GM18868 (cell line): ENCODE measurements around the gene MRGPRE.

Source experiments
- ATAC-seq: cut with Tn5 transposase; IDR thresholded peaks from one replicate; pipeline ENCODE4 v1.9.1; 2021; ENCODE audit warnings: mild to moderate bottlenecking, moderate library complexity; ENCODE audit not compliant: unreplicated experiment

MRGPRE gene

DNA sequence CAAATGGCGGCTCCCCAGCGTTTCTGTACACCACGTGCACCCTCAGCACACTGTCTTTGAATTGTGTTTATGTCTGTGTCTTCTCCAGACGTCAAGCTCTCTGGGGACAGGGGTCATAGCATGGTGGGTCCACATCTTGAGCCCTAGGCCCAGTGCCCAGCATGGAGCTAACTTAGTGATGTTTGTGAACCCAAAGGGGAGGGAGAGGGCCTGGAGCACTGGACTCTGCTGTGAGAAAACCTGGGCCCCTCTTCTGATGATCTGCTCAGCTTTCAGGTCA is 17.9 kb downstream of the MRGPRE start:
- ATAC-seq: no peak

DNA sequence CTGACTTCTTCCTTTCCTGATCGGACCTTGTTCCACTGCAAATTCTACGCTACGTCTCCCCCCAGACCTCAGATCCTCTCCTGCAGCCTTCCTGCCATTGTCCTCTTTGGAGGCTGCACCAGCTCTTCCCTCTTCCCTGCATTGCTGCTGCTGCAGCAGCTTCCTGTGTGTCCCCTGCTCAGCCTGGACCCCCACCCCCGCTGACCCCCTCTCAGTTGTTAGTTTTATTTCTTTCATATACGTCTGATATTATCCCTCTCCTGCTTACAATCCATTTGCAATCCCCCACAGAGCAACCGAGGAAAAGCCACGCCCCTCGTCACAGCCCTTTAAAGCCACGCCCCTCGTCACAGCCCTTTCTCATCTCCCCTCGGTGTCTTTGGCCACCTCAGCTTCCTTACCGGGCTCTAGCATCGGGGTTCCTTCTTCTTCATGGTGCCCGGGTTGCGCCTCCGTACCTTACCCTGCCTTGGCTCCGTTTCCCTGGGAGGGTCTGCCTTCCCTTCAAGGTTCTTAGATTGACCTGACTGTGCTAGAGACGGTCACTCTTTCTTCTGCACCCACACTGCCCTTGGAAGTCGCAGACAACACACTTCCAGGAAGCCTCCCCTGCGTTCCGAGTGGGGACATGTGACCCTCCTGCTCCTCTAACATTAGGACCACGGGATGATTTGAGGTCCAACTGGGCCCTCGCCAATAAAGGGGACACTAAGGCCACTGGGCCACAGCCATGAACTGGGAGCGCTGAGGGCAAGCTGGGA is 18.4 kb downstream of the MRGPRE start:
- ATAC-seq: no peak

DNA sequence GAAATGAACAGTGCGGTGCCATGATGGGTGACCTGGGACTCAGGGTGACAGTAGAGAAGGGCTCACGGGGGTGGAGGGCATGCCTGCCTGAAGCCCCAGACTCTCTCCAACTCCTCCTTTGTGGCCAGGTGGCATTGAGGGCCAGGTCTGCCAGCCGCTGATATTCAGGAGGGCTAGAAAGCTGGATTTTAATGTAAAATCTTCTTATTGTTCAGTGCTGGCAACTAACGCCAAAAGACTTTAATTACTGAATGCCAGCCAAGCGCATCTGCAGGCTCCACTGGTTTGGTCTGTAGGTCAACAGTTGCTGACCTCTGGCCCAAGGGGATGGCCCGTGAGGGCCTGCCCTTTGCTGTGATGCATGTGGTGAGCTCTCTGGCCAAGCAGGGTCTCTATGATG is 23.9 kb downstream of the MRGPRE start:
- no peak for ATAC-seq

DNA sequence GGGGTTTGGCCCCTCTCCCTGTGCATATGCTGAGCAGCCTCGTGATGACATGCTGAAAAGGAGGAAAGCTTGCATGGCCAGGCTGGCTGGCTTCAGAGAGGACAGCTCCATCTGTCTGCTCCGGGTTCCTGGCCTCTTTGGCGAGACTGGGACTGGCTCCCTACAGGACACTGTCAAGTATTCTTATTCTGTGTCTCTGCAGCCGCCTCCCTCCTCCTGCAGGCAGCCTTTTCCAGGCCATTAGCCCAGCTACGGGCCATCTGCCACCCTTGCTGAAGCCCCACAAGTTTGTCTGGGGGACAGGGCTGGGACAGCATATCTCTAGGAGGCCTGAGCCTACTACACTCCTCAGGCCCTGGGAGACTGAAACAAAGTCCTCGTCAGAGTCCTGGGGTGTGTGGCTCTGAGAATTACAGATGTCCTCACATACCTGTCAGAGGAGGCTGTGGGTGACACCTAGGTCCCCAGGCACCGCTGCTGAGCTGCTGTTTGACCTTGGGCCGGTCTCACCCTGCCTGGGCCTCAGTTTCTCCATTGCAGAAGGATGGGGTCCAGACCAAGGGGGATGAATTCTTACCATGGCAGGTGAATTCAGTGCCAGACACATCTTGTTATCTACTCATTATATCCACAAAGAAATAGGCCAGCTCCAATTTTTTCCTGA is 24.6 kb downstream of the MRGPRE start:
- no peak for ATAC-seq

DNA sequence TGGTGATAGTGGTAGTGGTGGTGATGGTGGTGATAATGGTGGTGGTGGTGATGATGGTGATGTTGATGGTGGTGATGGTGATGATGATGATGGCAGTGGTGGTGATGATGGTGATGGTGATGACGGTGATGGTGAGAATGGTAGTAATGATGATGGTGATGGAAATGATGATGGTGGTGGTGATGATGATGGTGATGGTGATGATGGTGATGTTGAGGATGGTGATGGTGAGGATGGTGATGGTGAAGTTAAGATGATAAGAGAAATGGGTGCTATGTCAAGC is 25.4 kb downstream of the MRGPRE start:
- ATAC-seq: no peak

DNA sequence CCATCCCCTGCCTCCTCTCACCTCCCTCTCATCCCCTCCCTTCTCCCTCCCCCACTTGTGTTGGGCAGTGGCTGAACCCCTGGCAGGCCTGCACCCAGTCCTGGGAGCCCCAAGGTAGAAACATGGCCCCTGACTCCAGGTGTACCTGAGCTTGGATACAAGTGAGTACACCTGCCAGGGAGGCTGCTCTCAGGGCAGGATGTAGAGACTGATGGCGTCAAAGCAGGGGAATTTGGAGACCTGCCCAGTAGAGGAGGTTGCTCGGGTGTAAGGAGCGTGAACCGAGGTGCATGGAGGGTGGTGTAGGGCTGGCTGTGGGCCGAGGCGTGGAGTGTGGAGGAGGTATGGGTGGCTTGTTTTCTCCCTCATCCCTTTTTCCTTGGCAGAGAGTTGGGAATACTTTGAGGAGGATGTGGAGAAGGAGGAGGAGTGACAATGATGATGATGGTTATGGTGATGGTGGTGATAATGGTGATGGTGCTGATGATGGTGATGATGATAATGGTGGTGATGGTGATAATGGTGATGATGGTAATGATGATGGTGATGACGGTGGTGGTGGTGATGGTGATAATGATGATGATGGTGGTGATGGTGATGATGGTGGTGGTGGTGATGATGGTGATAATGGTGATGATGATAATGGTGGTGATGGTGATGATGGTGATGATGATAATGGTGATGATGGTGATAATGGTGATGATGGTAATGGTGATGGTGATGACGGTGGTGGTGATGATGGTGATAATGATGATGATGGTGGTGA is 25.9 kb downstream of the MRGPRE start:
- no peak for ATAC-seq

DNA sequence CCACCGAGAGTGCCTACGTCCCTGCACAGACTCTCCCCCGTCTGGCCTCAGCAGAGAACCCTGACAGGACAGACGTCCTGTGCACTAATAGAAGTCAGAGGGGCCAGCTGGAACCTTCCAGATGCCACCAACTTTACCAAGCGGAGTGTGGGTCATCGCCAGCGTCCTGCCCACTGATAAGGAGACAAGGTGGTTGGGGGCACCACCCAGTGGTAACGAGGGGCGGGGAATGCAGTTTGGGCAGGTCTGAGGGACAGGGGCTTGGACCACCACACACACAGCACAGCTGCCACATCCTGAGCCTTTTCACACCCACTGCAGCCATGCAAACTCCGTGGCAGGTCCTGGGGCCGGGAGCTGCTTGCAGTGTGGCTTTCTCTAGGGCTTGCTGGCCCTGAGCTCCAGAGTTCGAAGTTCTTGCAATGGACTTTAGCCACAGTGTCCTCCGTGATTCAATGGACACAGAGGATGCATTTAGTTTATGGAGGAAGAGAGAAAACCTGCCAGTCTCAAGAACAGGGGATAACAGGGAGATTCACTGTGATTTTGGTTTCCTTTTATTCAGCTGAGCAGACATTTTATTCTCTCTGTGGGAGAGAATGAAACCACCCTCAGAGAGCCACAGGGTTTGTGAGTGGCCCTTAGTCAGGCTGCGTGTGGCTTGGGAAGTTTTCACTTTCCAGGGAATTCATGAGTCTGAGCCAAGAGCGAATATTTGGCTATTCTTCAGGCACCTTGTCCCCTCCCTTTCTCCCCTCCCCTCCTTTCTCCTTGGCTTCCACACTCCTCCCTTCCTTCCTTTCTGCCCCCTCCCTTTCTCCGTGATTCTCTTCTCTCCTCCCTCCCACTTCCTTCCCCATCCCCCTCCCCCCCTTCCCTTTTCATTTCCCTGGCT is 26.7 kb downstream of the MRGPRE start:
- ATAC-seq: no peak

DNA sequence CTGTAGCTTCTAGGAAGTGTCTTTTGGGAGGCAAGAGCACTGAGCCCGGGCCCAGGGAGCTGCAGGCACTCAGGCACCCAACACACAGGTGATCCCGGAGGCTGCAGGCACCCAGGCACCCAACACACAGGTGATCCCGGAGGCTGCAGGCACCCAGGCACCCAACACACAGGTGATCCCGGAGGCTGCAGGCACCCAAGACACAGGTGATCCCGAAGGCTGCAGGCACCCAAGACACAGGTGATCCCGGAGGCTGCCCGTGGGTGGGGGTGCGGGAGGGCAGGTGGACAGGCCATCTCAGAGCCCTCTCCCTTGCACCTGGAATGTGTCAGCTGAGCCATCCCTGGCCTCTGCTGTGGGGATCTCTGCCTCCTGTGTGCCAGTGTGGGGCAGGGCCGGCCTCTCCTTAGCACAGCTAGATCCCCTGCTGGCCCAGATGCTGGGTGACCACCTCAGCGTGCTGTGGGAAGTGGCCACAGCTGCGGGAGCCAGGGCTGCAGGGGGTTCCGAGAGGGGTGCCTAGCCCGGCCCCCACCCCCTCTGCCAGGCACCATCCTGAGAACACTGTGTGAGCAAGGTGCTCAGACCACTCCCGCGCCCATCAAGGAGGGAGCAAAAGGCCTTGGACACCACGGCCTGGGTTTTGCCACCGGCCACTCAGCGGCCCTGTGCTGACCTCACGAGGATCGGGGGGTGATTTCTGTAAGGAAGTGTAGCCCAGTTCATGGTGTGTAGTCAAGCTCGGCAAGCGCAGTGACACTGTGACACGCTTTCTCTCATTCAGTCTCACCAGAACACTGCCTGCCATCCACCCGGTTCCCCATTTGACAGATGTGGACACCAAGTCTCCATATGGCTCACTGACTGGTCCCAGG is 27.8 kb downstream of the MRGPRE start:
- ATAC-seq: no peak

DNA sequence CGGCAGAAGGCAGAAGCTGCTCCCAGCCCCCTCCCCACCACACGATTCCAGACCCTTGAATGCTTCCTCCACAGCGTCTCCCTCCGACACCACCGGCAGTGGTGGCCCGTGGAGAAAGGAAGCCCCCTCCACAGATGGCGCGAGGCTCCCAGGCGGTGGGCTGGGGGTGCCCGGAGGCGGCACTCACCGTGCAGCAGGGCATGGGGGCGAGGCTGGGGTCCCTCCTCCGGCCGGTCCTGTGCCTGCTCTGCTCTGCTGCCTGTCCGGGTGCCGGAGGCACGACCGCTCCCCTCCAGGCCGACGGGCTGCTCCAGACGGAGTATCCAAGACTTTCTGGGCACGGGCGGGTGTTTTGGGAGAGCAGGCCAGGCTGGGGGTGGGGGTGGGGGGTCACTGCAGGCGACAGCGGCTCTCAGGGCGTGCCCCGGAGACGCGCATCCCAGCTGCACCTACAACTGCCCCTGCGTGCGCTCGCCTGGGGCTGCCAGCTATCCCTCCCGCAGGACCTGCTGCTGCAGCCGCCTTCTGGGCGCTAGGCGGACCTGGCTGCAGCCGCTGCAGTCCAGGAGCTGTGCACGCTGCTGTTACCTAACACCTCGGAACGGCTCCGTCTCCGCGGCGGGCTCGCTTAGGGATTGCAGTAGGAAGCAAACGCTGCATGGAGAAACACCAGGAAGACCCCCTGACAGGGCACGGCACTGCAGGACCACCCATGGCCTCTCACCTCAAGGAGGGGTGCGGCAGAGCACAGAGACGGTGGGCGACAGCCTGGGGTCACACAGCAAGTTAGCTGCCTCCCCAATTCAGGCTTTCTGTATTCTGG is 28.8 kb downstream of the MRGPRE start:
- no peak for ATAC-seq

DNA sequence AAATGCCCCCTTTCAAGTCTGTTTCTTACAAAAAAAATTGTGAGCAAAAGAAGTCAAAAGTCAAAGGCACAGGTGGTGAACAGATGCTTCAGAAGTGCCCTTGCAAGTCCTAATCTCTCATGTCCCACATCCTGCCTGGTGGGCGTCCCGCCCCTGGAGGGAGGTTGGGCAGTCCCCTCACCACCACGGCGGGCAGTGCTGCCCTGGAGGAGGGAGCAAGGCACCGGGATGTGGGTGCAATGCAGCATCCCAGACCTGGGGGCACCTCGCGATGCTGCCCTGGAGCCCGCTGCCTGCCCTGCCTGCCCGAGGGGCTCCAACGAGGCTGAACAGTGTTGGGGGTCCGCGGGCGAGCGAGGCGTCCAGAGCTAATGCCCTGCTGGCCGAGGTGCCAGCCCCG is 29.5 kb downstream of the MRGPRE start:
- ATAC-seq: no peak

DNA sequence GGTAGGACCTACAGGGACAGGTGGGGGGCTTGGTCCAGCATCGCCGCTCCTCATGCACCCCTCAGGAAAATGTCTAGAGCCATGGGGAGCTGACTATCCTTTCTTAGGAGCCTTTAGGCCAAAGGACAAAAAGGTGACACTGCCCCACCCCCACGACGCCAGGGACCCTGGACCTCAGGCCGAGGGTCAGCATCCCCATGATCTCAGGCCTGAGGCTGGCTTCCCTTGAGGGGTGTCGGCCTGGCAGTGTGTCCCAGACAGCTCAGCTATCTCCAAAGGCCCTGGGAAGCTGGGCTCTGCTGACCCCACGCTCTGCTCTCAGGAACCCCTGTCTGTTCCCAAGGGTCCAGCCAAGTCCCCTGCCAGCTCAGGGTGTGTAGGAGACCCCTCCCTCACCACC is 29.9 kb downstream of the MRGPRE start:
- ATAC-seq: no peak

DNA sequence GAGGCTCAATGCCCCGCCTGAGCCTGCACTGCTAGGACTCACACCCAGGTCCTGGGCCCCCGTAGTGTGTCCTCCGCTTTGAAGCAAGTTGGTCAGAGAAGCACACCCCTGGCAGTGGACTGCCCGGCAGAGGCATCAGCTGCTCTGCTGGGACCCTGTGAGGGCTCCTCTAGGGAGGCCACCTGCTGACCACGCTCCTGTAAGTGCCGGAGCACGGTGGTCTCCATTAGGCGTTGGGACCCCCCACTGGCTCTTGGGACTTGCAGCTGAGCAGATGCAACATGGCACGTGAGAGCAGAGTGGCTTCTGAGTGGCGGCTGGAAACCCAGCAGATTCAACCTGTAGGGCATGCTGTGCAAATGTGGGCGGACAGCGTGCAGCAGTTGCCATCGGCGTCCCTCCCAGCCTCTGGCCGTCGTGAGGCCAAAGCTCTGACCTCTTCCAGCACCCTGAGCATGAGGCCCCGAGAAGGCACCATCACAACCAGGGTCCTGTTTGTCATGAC is 30.5 kb downstream of the MRGPRE start:
- no peak for ATAC-seq

DNA sequence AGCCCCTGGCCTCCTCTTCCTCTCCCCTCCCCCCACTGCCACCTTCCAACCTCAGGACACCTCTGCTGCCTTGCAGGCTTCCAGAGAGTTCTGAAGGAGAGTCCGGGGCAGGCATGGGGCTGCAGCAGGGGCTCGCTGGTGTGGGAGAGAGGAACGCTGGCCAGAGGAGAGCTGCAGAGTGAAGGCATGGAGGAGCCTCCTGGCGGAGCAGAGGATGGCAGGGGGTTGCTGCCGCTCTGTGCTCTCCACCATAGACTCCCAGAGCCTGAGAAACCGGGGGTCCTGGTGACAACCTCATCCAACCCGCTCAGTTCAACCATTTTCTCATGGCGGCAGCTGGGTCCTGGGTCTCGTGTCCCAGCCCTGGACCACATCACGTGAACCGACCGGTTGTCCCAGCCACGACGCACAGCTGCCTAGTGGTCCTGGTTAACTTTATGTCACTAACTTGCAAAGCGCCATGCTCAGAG is 31.1 kb downstream of the MRGPRE start:
- ATAC-seq: no peak

DNA sequence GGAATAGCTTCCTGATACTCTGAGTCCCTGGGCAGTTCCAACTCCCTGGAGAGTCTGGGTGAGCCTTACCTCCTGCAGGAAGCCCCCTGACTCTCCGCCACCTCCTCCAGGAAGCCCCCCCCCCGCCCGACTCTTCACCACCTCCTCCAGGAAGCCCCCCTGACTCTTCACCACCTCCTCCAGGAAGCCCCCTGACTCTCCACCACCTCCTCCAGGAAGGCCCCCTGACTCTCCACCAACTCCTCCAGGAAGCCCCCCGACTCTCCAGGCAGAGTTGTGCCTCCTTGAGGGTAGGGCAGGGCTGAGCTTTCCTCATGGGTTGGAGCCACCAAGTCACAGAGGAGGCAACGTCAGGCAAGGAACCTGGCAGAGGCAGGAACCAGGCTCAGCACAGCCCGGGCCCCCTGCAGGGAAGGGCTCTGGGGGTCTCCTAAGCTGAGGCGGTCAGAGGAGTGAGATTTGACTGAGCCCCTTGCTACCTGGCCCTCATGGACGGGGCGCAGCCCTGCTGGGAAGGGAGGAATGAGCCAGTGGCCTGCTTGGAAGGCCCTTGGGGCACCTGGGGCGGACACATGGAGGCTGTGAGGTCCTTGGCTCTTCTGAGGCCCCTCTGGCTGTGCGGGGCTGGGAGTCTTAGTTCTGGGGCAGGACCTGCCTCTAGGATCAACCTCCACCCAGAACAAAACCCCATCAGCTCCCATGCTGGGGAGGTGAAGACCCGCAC is 31.7 kb downstream of the MRGPRE start:
- ATAC-seq: no peak

DNA sequence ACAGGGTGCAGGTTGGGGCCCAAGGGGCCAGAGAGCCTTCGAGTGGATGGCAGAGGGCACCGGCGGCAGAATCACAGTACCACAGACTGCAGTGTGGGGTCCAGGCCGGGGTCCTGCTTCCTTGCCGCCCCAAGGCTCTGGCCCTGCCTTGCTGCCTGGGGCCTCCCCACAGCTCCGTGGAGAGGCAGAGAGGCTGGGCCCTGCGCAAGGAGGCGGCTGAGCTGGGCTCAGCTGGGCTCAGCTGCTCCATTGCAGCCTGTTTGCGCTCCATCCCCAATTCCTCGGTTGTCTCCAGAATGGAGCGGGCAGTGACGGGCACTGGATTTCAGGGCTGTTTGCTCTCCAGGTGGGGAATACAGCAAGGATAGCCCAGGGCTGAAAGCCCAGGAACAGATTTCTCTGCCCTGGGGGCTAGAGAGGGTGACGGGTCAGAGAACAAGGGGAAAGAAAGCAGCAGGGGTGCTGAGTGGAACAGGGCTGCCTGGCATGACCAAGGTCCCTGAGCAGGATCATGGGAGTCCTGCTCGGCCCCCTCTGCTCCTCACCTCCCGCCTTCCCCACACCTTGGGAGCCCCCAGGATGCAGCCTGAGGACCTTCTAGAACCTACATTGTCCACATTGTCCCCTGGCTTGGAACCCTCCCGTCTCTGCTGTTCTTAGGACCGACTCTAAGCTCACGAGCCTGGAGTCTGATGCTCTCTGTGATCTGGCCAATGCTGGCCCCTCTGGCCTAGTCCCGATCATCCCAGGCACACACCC is 32.5 kb downstream of the MRGPRE start:
- no peak for ATAC-seq

DNA sequence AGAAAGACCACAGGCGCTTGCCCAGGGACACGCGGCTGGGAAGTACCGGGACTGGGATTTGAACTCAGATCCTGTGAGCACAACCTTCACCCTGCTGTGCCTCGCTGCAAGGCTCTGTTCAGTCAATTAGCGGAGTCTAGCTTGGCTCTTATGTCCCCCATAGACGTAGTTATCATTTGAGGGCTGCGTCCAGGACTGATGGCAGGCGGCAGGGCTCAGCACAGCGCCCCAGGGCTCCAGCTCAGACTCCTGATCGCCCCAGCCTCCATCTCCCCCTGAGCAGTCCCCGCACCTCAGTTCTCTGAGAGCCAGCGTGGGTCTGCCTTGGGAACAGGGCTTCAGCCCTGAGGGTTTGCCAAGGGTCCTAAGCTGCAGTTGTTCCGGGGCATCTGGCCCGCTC is 33.4 kb downstream of the MRGPRE start:
- no peak for ATAC-seq

DNA sequence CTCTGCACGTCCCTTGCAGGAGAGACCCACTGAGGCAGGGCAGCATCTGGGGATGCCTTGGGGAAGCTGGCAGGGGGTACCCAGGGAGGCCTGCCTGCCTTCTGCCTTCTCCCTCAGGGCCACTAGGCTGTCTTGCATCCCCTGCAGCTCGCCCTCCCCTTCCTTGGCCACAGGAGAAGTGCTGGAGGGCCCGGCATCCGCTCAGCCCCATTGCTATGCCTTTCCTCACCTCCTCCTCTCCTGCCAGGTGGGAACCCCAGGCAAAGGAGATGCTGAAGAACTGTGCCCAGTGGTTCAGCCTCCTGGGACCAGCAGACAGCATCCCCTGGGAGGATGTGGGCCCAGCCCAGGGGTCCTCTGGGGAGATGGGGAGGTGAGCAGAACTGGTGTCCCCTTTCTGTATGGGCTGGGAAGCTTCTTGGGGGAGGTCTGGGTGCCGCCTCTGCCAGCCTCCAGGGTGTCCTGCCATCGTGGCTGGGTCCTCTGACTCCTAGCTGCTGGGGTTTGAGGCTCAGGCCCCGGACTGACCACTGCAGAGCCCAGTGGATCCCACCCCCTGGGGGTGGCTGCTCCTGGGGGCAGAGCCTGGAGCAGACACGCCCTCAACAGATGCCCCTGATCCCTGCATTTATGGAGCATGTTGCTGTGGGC is 34.2 kb downstream of the MRGPRE start:
- ATAC-seq: no peak
